Testis (tissue), 2 donors: ENCODE measurements around the gene ARFGEF3.

Source experiments
- CTCF ChIP-seq, 3 experiments: fragments of 450-650 bp in 2 of 3; fragments of 200-600 bp in 1 of 3; sonication (generic) in 1 of 3; IDR thresholded peaks; one replicate each; pipeline ENCODE4 v1.5.1; 2016 to 2019; ENCODE audit warnings: antibody characterized with exemption in 3 of 3, mild to moderate bottlenecking in 2 of 3, moderate library complexity in 1 of 3
- POLR2A ChIP-seq: fragments of 450-650 bp; IDR thresholded peaks from one replicate; pipeline ENCODE4 v1.6.1; 2017; ENCODE audit warnings: antibody characterized with exemption, mild to moderate bottlenecking, moderate library complexity

GRCh38 chr6:138161338-138162110 lies at the start of gene ARFGEF3:
- TF ChIP-seq CTCF (IDR thresholded peaks at IDR 0.05) (no peak), POLR2A (no peak)
